Activated T-cell treated with anti-CD3 and anti-CD28 coated beads, Interleukin-2, amount 50 U/mL, for 1 hour (primary cell): ENCODE results near the gene TPK1.

ENCODE experiments used
- DNase-seq: peaks from one replicate; pipeline ENCODE4 v3.0.0-alpha.2; 2020

The TPK1 gene

DNA sequence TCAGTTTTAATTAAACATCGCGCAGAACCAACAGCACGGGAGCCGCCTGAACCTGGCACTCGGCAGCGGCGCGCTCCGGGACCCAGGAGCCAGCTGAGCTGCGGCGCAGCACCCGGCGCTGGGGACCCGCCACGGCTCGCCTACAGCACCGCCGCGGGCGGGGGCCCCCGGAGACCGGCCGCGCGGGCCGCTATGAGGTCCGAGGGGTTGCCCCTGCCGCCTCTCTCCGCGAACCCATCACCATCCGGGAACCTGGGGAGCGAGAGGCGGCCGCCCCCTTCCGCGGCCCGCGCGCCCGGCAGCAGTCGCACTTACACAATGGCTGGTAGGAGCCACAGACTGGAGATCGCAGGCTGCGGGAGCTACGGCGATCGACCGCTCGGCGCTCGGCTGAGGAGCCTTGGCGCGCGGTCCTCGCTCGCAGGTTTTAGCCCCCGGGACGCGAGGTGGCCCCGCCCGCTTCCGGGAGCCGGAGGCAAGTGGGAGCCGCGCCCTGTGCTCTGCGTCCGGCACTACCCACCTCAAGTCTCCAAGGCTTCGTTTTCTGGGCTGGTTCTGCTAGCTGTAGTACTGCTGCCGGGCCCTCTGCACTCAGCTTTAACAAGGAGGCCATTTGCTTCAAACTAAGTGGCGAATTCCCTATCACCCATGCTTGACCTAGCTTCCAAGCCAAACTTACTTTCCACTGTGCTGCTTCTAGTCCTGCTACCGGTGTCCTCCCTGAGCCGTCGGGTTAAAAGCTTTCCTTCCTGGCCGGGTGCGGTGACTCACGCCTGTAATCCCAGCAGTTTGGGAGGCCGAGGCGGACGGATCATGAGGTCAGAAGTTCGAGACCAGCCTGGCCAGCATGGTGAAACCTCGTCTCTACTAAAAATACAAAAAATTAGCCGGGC is at the start of gene TPK1:
Gene TPK1, minus strand, starts transcription at position 402 of the 893 bp plus-strand sequence. CDS start 451 bp downstream, outside the sequence.
- peak; percentile 90 for DNase-seq

DNA sequence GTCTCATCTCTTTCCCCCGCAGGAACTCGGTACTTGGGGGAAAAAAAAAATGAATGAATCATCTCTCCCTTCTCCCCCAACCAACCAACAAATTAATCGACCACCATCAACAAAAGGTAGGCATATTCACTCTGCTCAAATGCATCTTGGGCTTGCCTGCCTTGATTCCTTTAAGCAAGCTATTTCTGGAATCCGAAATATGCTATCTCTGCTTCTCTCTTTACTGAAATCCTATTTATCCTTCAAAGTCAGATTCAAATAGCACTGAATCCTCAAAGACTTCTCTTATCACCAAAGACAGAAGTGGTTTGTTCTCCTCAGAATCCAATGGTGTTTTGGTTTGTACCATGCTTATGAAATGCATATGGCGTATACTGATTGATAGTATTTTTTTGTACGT is 49.6 kb upstream of the TPK1 start:
- DNase-seq: no peak

DNA sequence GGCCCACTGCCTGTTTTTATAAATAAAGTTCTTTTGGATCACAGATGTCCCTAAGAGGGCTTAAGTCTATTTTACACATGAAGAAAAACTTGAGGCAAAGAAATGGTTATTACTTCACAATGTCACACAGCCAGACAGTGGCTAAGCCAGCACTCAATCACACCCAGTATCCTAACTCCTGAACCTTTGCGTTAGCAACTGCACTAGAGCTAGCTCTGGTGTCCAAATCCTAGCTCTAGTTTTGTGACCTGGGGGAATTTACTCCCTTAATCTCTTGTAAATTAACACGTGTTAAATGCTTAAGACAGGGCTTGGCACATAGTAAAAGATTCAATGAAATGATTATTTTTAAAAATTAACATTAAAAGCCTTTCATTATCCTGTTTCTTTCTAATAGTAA is 49.0 kb upstream of the TPK1 start:
- DNase-seq: no peak

DNA sequence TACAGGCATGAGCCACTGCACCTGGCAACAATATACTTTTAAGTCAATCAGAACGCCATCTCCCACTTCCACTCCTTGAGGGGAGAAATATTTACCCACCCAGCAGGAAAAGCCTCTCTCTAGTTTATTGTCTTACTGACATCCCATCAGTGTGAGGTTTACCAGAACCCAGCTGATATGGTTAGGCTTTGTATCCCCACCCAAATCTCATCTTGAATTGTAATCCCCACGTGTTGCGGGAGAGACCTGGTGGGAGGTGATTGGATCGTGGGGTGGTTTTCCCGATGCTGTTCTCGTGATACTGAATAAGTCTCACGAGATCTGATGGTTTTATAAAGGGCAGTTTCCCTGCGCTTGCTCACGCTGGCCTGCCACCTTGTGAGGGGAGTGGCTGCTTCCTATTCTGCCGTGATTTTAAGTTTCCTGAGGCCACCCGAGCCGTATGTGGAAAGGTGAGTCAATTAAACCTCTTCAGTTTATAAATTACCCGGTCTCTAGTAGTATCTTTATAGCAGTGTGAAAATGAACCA is 37.5 kb upstream of the TPK1 start:
- no peak for DNase-seq

DNA sequence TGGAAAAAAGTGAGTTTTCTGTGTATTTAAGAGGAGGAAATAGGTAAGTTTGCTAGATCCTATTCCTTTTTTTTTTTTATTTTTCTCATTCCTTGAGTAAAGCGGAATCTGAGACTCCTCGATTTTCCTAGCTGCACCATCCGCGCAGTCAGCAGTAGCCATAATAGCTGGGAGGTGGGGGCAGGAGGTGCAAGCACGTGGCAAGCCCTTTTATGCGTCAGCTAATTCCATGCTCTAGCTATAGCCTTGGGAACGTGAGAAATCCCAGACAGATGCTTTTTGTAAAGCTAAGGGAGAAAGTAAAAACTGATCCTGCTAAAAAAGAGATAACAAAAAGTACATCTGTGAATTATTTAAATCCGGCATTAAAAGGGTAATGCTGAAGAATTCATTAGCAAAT is 33.2 kb upstream of the TPK1 start:
- DNase-seq: no peak

DNA sequence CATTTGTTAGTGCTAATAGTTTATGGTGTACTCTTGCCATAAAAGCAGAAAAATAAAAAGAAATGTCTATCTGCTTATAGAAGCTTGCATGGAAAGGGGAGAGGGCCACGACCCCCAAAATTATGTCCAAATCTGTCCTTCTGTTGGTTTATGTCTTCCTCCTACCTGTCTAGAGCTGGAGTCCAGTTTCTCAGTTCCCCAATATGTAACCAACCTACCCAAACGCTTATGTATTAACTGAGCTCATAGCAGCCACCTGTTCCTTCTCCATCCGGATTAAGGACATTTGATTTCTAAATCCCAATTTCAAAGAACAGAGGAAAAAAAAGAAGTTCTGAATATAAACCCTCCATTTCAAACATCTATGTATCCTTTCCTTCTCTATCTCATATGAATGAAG is 30.3 kb upstream of the TPK1 start:
- no peak for DNase-seq

DNA sequence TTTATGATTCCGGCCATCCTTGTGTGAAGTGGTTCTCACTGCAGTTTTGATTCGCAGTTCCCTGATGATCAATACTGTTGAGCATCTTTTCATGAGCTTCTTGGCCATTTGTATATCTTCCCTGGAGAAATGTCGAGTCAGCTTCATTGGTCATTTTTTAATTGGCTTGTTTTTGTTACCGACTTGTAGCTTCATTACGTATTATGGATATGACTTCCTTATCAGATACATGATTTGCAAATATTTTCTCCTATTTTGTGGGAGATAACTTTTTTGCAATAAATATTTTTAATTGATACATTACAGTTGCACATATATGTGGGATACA is 27.4 kb upstream of the TPK1 start:
- DNase-seq: no peak

DNA sequence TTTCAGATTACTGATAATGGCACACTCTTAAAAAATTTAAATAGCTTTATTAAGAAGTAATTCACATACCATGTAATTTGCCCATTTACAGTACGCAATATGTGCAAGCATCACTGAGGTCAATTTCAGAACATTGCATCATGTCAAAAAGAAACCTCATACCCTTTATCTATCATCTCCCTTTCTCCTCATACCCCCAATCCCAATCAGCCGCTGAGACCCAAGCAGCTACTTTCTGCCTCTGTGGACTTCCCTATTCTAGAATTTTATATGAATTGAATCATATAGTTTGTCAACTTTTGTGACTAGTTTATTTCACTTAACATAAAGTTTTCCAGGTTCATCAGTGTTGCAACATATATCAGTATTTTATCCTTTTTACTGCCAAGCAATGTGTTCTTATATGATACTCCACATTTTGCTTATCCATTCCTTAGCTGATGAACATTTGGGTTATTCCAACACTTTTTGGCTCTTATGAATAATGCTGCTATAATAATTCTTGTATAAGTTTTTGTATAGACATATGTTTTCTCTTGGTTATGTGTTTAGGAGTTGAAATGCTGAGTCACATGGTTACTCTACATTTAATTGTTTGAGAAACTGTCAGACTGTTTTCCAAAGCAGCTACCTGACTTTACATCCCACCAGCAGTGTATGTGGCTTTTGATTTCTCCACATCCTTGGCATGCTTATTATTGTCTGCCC is 26.9 kb upstream of the TPK1 start:
- DNase-seq: no peak

DNA sequence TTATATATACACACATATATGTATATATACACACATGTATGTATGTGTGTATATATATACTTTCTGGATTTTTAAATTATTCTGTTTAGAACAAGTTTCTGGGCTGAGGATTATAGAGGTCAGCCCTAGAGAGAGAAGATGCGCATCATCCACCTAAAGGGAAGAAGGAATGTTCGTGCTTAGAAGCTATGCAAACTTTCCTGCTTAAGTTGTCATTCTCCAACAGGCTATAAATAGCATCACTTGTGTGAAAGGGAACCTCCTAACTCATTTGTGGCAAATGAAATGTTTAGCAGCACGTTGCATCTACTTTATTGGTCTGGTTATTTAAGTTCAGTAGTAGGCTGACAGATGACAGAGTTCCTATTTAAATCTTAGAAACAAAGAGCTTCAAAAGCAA is 23.9 kb upstream of the TPK1 start:
- no peak for DNase-seq

DNA sequence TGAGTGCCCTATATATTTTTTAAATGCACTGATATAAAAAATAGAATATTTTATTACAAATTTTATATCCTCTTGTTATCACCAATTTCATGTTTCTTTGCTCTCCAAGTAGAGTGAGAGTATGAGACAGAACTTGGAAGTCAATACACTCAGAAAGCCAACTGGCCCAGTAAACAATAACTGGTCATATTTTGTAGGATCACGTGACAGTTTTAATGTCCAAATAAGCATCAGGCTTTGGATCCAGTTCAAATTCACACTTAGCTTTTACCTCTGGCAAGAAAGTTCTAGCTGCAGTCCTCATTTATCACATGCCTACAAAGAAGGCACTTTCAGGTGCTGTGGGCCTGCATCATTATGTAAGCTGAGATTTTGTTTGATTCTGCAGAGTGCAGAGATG is 21.6 kb upstream of the TPK1 start:
- no peak for DNase-seq

DNA sequence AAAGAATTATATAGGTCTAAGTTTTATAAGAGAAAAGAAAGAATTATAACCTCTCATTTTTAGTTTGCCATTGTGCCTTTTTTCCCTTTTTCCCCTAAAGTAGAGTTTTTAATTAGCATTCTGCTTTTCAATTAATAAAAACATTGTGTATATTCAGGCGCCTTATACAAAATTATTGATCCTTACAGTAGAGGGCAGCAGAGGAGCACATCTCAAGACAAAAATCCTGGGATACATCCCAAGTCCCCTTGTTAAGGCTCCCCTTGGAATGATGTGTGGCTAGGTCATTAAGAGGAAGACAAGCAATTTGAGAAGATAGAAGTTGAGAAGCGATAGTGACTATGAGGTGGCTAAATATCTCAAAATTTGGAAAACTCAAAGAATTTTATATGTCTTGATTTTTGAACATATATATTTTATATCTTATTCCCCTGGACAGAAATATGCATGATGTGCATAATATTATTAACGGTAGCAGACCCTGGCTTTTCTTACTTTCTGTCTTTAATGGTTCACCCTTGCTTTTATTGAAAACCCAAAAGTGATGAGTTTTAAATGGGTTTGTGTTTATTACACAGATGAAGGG is 19.1 kb upstream of the TPK1 start:
- no peak for DNase-seq

DNA sequence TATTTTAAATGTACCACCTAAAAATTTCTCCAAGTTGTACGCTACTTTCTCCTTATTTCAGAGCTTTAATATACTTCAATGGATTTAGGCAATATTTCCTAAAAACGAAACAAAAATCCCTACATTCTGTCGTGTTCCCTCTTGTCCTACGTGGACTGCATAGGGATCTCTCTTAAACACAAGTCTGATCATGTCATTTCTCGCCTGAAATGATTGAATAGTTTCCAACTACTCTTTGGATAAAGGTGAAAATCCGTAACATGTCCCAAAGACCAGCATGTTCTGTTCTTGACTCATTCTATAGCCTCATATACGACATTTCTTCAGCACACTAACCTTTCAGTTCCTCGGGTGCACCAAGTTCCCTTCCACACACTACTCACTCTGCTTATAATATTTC is 17.7 kb upstream of the TPK1 start:
- DNase-seq: no peak

DNA sequence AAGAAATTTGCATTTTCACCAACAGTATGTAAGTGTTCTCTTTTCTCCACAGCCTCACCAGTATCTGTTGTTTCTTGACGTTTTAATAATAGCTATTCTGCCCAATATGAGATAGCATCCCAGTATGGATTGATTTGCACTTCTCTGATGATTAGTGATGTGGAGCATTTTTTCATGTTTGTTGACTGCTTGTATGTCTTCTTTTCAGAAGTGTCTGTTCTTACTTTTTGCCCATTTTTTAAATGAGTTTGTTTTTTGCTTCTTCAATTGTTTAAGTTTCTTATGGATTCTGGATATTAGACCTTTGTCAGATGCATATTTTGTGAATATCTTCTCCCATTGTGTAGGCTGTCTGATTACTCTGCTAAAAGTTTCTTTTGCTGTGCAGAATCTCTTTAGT is 12.2 kb upstream of the TPK1 start:
- no peak for DNase-seq

DNA sequence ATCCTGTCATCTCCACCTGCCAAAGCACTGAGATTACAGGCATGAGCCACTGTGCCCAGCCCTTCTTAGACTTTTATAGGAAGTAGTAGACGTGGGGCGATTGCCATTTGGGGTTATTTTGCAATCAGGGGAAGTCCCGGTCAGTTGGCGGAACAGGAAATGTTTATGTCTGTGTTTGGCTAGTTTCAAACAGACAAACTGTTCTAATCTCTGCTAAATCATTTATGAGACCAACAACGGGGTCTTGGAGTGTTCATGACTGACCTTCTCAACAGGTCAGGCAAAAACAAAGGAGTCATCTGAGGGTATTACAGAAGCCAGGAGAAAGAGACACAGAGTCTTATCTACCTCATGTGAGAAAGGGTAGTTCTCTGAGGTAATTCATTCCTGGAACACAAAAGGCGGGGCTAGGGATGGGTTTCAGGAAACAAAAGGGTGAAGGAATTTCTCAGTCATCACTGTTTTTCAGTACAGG is 6.6 kb upstream of the TPK1 start:
- no peak for DNase-seq

DNA sequence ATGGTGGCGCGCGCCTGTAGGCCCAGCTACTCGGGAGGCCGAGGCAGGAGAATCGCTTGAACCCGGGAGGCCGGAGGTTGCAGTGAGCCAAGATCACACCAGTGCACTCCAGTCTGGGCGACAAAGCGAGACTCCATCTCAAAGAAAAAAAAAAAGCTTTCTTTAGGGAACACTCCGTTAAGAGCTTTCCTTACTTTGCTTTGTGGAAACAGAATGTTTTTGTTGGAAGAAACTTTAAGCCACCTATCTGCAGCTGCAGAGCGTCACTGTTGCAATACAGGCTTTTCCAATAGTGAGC is 641 bp upstream of the TPK1 start:
- DNase-seq: no peak

DNA sequence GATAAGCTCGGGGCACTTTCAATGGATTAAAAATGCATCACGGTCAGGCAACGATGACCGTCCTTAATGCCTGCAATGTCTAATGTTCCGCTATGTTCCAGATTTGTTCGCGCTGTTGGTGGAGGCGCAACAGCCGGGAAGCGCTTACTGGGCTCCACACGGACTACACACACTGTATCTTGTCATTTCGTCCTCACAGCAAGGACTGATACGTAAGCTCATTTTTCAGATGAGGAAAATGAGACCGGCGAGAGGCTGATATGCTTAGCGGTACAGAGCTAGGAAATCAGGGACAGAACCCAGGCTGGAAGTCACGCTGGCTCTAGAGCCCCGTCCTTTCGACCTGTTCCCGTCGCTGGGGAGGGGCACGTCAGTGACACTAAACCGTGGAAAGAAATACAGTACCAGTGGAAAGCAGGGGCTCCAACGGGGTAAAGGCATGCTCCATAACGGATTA is 670 bp downstream of the TPK1 start:
- no peak for DNase-seq

DNA sequence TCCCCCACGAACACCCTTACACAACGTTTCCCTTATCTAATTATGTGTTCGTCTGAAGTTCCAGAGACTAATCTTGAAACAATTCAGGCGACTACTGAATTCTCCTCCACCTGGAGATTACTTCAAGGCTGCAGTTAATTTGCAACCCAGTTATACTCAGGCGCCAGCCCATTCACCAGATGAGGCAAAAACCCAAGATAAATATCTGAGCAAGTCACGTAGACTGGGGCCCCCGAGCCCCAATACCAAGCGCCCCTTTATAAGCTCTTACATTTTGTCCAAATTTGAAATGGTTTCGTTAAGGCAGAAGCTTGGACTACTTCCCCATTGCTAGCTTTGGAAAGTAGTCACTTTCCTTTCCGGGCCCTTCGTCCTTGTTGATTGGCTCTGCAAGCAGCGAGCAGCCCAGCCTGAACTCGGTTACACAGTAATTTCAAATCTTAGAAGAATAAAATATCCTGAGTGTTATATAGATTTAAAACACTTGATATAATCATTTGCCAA is 1.2 kb downstream of the TPK1 start:
- peak; percentile 29 for DNase-seq

DNA sequence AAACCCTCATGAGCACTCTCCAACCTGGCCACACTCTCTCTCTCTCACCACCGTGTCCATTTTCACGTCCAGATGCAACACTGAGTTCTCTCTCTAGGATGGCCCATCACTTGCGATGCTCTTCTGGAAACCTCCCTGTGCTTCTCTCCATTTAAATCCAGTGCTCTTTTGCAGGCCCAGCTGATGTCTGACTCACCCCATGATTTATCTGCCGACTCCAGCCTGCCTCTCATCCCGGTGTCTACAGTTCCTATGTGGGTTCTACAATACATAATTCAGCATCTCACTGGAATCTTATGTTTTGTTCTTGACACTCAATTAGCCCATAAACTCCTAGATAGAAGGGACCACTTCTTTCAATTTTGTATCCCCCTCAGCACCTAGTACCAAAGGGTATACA is 5.0 kb downstream of the TPK1 start:
- no peak for DNase-seq

DNA sequence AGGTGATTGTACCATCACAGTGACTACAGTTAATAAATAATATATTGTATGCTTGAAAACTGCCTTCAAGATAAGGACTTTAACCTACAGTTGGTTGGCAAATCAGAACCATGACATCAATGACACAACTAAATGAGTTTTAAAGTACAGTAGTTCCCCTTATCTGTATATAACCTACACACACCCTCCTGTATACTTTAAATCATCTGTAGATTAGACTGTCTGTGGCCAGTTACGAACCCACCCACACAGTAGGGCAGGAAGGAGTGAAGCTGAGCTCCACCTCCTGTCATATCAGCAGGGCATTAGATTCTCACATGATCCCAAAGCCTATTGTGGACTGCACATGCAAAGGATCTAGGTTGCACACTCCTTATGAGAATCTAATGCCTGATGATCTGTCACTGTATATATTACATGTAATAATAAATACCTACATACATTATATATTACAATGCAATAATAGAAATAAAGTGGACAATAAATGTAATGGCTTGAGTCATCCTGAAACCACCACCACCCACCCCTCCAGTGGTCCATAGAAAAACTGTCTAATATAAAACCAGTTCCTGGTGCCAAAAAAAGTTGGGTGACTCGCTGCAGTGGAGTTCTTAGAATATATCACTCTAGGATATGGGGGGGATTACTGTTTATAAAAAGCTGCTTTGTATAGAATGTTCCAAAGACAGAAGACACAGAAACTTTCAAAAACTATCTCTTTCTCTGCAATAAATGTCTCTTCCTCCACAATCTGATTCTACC is 5.6 kb downstream of the TPK1 start:
- DNase-seq: no peak

DNA sequence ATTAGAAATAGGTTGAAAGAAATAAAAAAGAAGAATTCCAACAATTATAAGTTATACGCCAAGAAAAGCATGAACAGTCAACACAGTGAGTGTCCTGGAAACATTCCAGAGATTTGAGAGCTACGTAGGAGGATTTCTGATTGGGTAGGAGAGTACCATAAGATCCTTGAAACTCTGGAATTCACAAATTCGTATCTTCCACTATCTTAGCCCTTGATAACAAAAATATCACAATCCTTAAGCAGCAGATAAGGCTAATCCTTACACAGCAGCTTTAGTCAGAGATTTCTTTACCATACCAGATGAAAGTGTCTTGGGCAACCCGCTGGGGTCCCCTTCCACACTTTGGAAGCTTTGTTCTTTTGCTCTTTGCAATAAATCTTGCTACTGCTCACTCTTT is 8.2 kb downstream of the TPK1 start:
- DNase-seq: no peak

DNA sequence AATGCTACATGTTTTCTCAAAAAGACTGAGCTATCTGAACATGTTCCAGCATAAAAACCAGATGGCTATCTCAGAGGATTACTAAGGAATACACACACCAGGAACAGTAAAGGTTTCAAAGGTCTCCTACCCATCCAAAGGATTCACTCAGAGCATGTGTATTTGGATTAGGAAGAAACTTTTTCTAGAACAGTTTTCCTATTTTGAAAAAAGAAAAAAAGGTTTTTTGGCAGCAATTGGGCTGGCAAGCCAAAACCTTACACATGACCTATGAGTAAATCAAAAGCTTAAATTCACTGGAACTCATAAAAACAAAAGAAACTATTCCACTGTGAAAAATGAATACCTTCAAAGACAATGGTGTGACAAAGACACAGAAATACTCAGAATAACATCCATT is 9.6 kb downstream of the TPK1 start:
- DNase-seq: no peak

DNA sequence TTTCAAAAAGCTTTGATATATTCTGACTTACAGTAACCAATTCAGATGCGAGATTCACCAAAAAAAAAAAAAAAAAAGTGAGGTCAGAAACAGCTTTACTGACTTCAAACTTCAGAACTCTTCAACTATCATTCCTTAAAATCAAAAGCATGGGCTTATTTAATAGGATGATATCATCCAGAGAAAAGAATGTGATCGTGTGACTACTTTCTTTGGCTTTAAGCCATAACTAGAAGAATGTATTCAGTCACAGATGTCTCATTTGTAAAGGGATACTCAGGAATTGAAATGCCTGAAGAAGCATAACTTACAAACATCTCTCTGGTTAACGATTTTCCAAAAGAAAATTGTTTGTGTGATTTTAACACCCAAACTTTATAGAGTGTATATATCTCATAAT is 11.5 kb downstream of the TPK1 start:
- DNase-seq: no peak

DNA sequence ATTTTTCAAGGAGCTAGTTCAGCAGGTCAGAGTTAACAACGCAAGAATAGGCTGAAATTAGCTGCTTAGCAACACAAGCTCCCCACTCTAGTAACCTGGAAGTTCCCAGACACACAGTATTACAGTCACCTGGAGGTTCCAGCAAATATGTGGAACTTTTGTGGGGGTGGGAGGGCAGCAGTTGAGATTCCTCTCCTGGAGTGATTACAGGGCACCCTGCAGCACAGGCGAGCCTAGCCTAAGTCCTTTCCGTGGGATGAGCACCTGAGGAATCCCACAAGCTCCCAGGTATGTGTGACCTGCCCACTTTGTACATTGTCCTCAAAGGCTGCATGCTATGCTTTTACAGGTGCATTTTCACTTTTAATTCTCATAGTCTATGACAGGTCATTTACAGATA is 13.6 kb downstream of the TPK1 start:
- DNase-seq: no peak
